Peyer's patch (tissue), 4 donors: Measurements from ENCODE around the gene ADGRE1.

Experiments
- POLR2A ChIP-seq, 2 donors: fragments of 450-650 bp; IDR thresholded peaks; one replicate each; pipeline ENCODE4 v1.5.1; 2017; ENCODE audit warnings: antibody characterized with exemption in 2 of 2, mild to moderate bottlenecking in 2 of 2, moderate library complexity in 2 of 2
- TF ChIP-seq, protein P1 (sequence below), 6 experiments: fragments of 450-650 bp in 4 of 6; fragments of 200-600 bp in 2 of 6; sonication (generic) in 1 of 6; IDR thresholded peaks; one replicate each; pipeline ENCODE4 v1.5.1; 2017 to 2019; ENCODE audit warnings: antibody characterized with exemption in 6 of 6, mild to moderate bottlenecking in 3 of 6, moderate library complexity in 1 of 6

DNA sequence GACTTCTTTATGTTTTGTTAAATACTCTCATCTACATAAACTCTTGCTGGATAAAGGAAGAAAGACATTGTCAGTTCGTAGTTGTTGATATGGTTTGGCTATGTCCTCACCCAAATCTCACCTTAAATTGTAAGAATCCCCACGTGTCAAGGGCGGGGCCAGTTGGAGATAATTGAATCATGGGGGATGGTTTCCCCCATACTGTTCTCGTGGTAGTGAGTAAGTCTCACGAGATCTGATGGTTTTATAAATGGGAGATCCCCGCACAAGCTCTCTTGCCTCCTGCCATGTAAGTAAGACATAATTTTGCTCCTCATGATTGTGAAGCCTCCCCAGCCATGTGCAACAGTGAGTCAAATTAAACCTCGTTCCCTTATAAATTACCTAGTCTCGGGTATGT, 3.6 kb downstream of the ADGRE1 start:
- TF ChIP-seq, protein P1, sequence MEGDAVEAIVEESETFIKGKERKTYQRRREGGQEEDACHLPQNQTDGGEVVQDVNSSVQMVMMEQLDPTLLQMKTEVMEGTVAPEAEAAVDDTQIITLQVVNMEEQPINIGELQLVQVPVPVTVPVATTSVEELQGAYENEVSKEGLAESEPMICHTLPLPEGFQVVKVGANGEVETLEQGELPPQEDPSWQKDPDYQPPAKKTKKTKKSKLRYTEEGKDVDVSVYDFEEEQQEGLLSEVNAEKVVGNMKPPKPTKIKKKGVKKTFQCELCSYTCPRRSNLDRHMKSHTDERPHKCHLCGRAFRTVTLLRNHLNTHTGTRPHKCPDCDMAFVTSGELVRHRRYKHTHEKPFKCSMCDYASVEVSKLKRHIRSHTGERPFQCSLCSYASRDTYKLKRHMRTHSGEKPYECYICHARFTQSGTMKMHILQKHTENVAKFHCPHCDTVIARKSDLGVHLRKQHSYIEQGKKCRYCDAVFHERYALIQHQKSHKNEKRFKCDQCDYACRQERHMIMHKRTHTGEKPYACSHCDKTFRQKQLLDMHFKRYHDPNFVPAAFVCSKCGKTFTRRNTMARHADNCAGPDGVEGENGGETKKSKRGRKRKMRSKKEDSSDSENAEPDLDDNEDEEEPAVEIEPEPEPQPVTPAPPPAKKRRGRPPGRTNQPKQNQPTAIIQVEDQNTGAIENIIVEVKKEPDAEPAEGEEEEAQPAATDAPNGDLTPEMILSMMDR (IDR thresholded peaks at IDR 0.05) = no peak
- TF ChIP-seq POLR2A (IDR thresholded peaks at IDR 0.05) = no peak
